Measurements from ENCODE around the gene CCL7. TPM values are rescaled to one million over a fixed set of nuclear protein-coding genes. Genes with fewer than 3 reads are reported as not detected.

The CCL7 gene
- total RNA-seq, 4 donors from 2014 or later: 1.5 TPM; not detected in 3

DNA sequence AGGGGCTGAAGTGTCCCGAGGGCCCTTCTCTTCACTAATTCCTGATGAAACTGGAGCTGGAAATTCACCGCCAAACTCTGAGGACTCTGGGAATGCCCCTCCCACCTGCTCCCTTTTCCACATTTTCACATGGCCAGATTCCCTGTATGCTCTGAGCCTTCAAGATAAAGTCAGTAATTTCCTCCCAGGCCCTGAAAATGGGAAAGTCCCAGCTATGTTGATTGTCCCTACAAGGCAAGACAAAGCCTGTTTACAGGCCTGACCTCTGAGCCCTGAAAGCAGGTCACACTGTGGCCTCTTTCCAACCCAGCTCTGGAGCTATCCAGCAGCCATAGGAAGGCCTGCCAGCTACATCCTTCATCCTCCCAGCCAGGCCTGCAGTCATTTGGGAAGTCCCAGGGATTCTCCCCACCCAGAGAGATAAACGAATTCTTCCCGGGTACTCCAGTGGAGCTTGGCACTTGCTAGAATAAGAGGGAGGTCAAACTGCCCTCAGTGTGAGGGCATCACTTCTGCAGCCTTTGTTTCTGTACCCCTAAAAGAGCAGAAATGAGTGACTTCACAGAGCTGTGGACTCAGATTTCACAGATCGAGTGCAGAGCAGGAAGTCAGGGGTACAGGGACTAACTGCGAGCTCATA lies 34.5 kb upstream of the CCL7 start:
- WGBS: 32% methylated on average over 6 of the region's 6 CpGs
- peak overlapping the region; percentile 51 for H3K27ac ChIP-seq
- DNase-seq (ENCODE audit: low spot score in 2 of 2): no peak
- no peaks in the 10 kb centered on the region for H3K36me3 ChIP-seq
- TF ChIP-seq POLR2AphosphoS5 (IDR thresholded peaks at IDR 0.05) (no peak), POLR2A (IDR thresholded peaks at IDR 0.05) (no peak), EP300 (IDR thresholded peaks at IDR 0.05) (no peak)
- TF ChIP-seq, protein P1, sequence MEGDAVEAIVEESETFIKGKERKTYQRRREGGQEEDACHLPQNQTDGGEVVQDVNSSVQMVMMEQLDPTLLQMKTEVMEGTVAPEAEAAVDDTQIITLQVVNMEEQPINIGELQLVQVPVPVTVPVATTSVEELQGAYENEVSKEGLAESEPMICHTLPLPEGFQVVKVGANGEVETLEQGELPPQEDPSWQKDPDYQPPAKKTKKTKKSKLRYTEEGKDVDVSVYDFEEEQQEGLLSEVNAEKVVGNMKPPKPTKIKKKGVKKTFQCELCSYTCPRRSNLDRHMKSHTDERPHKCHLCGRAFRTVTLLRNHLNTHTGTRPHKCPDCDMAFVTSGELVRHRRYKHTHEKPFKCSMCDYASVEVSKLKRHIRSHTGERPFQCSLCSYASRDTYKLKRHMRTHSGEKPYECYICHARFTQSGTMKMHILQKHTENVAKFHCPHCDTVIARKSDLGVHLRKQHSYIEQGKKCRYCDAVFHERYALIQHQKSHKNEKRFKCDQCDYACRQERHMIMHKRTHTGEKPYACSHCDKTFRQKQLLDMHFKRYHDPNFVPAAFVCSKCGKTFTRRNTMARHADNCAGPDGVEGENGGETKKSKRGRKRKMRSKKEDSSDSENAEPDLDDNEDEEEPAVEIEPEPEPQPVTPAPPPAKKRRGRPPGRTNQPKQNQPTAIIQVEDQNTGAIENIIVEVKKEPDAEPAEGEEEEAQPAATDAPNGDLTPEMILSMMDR (IDR thresholded peaks at IDR 0.05): no peak
- no peak overlapping the region for H3K4me3 ChIP-seq
- H3K4me1 ChIP-seq: peaks cover 62% of the 10 kb centered on the region
- H3K9me3 ChIP-seq: no peaks in the 10 kb centered on the region
- no peaks in the 10 kb centered on the region for H3K27me3 ChIP-seq

DNA sequence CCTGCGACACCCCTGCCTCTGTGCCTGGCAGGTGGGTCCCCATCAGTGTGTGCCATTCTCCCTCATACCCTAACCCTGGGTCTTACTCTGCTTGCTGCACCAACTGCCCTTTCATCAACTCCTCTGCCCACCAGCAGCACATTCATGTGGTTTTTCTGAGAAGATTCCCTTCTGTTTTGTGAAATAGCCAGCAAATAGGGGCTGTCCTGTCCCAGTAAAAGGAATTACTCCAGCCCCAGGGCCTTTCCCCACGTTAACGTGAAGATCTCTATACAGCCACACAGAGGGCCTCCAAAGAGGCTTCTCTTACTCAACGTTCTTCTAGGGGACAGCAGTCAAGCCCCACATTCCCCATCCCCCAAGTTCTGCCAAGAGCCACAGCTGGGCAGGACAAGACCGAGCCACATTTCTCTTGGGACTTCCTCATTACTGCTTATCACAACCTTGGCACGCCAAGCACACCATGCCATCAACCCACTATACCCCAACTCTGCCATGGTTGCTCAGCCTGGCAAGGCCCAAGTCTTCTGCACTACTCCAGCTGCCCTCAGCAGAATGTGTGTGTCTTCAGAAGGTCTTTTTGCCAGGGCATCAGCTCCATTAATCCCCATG lies 33.6 kb upstream of the CCL7 start:
- no peaks in the 10 kb centered on the region for H3K27me3 ChIP-seq
- H3K9me3 ChIP-seq: no peaks in the 10 kb centered on the region
- H3K36me3 ChIP-seq: no peaks in the 10 kb centered on the region
- DNase-seq (ENCODE audit: low spot score in 2 of 2): no peak
- H3K27ac ChIP-seq: peak overlapping the region; percentile 0
- no peak overlapping the region for H3K4me3 ChIP-seq
- H3K4me1 ChIP-seq: peaks cover 71% of the 10 kb centered on the region
- 72% methylated on average over 5 of the region's 6 CpGs for WGBS
- TF ChIP-seq EP300 (IDR thresholded peaks at IDR 0.05) (no peak), POLR2A (IDR thresholded peaks at IDR 0.05) (no peak), POLR2AphosphoS5 (IDR thresholded peaks at IDR 0.05) (no peak)
- TF ChIP-seq, protein P1 (IDR thresholded peaks at IDR 0.05): no peak

DNA sequence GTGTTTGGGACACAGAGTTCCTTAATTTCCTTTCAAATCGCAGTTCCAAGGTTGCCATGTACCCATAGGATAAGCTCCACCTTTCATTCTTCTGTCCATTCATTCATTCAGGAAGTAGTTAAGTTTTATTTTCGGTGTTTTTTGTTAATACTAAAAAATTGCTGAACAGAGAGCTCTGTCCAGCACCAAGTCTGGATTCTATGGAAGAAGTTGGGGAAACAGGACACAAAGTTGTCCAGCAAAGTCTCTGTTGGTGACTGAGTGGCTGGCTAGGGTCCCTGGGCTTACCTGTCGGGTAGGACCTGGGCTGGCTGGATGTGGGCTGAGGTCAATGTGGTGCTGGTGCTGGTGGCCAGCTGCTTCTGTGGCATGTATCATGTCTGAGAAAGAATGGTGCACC lies 32.6 kb upstream of the CCL7 start:
- no peak overlapping the region for H3K27ac ChIP-seq
- H3K4me1 ChIP-seq: peaks cover 80% of the 10 kb centered on the region
- H3K36me3 ChIP-seq: no peaks in the 10 kb centered on the region
- no peak overlapping the region for H3K4me3 ChIP-seq
- no peaks in the 10 kb centered on the region for H3K27me3 ChIP-seq
- no peak for DNase-seq (ENCODE audit: low spot score in 2 of 2)
- no peak for TF ChIP-seq POLR2A (IDR thresholded peaks at IDR 0.05)
- no peak for TF ChIP-seq EP300 (IDR thresholded peaks at IDR 0.05)
- TF ChIP-seq, protein P1 (IDR thresholded peaks at IDR 0.05): no peak
- TF ChIP-seq POLR2AphosphoS5 (IDR thresholded peaks at IDR 0.05): no peak
- no peaks in the 10 kb centered on the region for H3K9me3 ChIP-seq
- 87% methylated on average over 3 of the region's 3 CpGs for WGBS

DNA sequence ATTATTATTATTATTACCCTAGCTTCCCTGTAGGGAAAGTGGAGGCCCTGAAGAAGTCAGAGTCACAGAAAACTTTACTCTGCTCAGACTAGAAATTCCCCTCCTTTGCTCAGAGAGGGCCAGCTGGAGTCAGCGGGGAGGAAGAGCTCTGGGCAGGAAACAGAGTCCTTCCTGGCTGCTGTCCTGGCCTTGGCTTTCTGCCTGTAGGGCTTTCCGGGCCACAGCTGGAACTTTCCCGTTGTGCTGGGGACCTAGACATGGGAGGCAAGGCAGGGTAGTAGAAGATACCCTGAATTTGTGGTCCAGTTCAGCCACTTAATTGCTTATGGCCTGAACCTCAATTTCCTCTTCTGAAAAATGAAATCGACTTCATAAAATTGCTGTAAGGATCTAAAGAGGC lies 29.0 kb upstream of the CCL7 start:
- no peaks in the 10 kb centered on the region for H3K9me3 ChIP-seq
- H3K4me3 ChIP-seq: no peak overlapping the region
- WGBS: 7% methylated on average over 4 of the region's 4 CpGs
- no peak for TF ChIP-seq POLR2A (IDR thresholded peaks at IDR 0.05)
- TF ChIP-seq, protein P1 (IDR thresholded peaks at IDR 0.05): no peak
- no peak for TF ChIP-seq POLR2AphosphoS5 (IDR thresholded peaks at IDR 0.05)
- TF ChIP-seq EP300 (IDR thresholded peaks at IDR 0.05): no peak
- no peaks in the 10 kb centered on the region for H3K36me3 ChIP-seq
- no peak for DNase-seq (ENCODE audit: low spot score in 2 of 2)
- peaks cover 70% of the 10 kb centered on the region for H3K4me1 ChIP-seq
- no peak overlapping the region for H3K27ac ChIP-seq
- no peaks in the 10 kb centered on the region for H3K27me3 ChIP-seq

DNA sequence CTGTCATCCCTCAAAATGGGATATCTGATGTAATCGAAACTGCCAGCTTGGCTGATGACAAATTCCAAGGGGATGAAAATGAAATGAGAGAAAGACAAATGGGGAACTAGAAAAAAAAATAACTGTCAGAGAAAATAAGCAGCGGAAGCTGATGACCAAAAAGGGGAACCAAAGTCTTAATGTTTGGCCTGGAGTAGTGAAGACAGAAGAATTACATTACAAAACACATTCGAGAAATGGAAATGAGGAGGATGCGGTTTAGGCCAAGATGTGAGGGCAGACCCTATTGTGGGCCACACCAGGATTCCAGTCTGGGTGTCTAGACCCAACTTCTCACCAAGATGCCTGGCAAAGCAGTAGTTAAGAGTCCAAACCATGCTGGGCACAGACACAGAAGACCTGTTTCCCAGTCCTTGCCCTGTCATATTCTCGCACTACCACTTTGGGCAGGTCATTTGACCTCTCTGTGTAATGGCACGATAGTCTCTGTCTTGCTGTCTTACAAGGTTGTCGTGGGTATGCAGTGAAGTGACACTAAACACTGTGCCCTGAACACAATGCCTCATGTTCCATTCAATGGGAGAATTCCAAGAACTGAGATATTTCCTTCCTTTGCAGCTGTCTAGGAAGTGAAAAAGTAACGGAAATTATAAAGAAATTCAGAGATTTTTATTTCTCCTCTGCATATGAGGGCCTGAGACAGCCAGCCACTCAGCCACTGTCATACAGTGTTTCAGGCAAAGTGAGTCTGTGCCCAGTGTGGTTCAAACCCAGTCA lies 27.2 kb upstream of the CCL7 start:
- Histone ChIP-seq H3K4me1 (peaks cover 58% of the 10 kb centered on the region), H3K27me3 (no peaks in the 10 kb centered on the region), H3K9me3 (no peaks in the 10 kb centered on the region), H3K36me3 (no peaks in the 10 kb centered on the region), H3K4me3 (no peak overlapping the region), H3K27ac (peak overlapping the region; percentile 10)
- WGBS: 66% methylated on average over 8 of the region's 8 CpGs
- DNase-seq (ENCODE audit: low spot score in 2 of 2): no peak
- TF ChIP-seq POLR2AphosphoS5 (IDR thresholded peaks at IDR 0.05): no peak
- no peak for TF ChIP-seq POLR2A (IDR thresholded peaks at IDR 0.05)
- TF ChIP-seq, protein P1 (IDR thresholded peaks at IDR 0.05): no peak
- no peak for TF ChIP-seq EP300 (IDR thresholded peaks at IDR 0.05)

Data from suprapubic skin (tissue), 4 donors.